Endodermal cell (in vitro differentiated cells): ENCODE measurements around the gene SYNPR. TPM values are rescaled to one million over a fixed set of nuclear protein-coding genes. Genes with fewer than 3 reads are reported as not detected.

Source experiments
- DNase-seq: peaks from one replicate; pipeline ENCODE4 v3.0.0-alpha.2; 2017
- H3K27ac ChIP-seq: 2 replicates; pipeline ENCODE4 v1.5.1; 2013; ENCODE audit warnings: mild to moderate bottlenecking, low read depth, low read length, moderate library complexity
- H3K27me3 ChIP-seq: 2 replicates; pipeline ENCODE4 v1.6.1; 2013; ENCODE audit warnings: mild to moderate bottlenecking, low read length, moderate library complexity; ENCODE audit not compliant: insufficient read depth, control insufficient read depth, poor library complexity, severe bottlenecking
- H3K36me3 ChIP-seq: 2 replicates; pipeline ENCODE4 v1.7.0; 2013; ENCODE audit warnings: mild to moderate bottlenecking, low read length, moderate library complexity; ENCODE audit not compliant: control insufficient read depth, insufficient read depth
- H3K4me1 ChIP-seq: one replicate; pipeline ENCODE4 v1.7.0; 2013; ENCODE audit warnings: low read length; ENCODE audit not compliant: control insufficient read depth, insufficient read depth
- H3K4me3 ChIP-seq: 2 replicates; pipeline ENCODE4 v1.5.1; 2013; ENCODE audit warnings: mild to moderate bottlenecking, low read length, moderate library complexity
- H3K9ac ChIP-seq: 2 replicates; pipeline ENCODE4 v1.6.1; 2013; ENCODE audit warnings: mild to moderate bottlenecking, low read length, moderate library complexity; ENCODE audit not compliant: poor library complexity, severe bottlenecking; ENCODE audit errors: extremely low read depth
- H3K9me3 ChIP-seq: 2 replicates; pipeline ENCODE4 v1.6.1; 2013; ENCODE audit warnings: mild to moderate bottlenecking, low read length, moderate library complexity; ENCODE audit not compliant: control insufficient read depth
- H3K27ac Mint-ChIP-seq: 2 replicates; pipeline ENCODE4 v1.8.0; 2020; ENCODE audit warnings: mixed read lengths
- H3K27me3 Mint-ChIP-seq: 2 replicates; pipeline ENCODE4 v1.8.0; 2021; ENCODE audit warnings: mild to moderate bottlenecking, mixed read lengths; ENCODE audit not compliant: insufficient read depth
- H3K36me3 Mint-ChIP-seq: 2 replicates; pipeline ENCODE4 v1.8.0; 2020; ENCODE audit warnings: low read depth, mixed read lengths
- H3K4me1 Mint-ChIP-seq: 2 replicates; pipeline ENCODE4 v1.8.0; 2020; ENCODE audit warnings: mixed read lengths
- H3K4me3 Mint-ChIP-seq: 2 replicates; pipeline ENCODE4 v1.8.0; 2020; ENCODE audit warnings: mild to moderate bottlenecking, moderate library complexity, mixed read lengths
- H3K9me3 Mint-ChIP-seq: 2 replicates; pipeline ENCODE4 v1.8.0; 2020; ENCODE audit warnings: mild to moderate bottlenecking, mixed read lengths
- WGBS, 2 experiments: methylation state at CpG; one replicate each; pipeline versions ENCODE4 v1.1.5 to v1.1.7; 2013; ENCODE audit warnings: missing lambda C conversion rate in 2 of 2, mixed read lengths in 1 of 2; ENCODE audit not compliant: insufficient coverage in 1 of 2, insufficient read length in 1 of 2; 5-methylcytosine and 5-hydroxymethylcytosine counted together
- total RNA-seq, 2 donors: library from RNA; stranded (reverse); fragmentation: NEBNext Ultra II Directional in 1 of 2; extraction: Animal tissue kit (Norgen Biotek cat#: 25700) in 1 of 2; gene quantifications; 2 replicates in 1 of 2; 3 replicates in 1 of 2; pipeline ENCODE4 v1.2.1, GENCODE V29; 2021
- TF ChIP-seq, protein P1 (sequence below): fragments of 200-600 bp; sonication (generic); conservative IDR thresholded peaks from 2 replicates; pipeline ENCODE4 v1.5.0; 2021; ENCODE audit warnings: antibody characterized with exemption, mild to moderate bottlenecking

SYNPR gene
- total RNA-seq, 2 donors from 2014 or later = not detected

DNA sequence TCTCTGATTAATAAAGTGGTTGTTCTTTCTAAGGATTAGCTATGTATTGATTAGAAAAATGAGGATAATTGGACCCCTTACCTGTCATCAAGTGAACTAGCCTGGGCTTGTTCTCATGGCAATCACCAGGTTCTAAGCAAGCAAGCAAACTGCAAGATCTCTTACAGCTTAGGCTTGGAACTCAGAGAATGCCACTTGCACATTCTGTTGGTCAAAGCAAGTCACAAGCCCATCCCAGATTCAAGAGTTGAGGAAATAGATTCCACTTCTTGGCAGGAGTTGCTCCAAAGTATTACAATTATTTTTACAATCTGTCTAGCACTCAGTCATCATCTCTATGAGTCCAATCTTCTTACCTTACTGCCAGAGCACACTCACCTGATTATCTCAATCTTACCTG, 180.3 kb downstream of the SYNPR start:
- H3K27ac ChIP-seq = no peak overlapping the region
- DNase-seq = no peak
- H3K9me3 ChIP-seq = peaks cover 19% of the 10 kb centered on the region
- Mint-ChIP-seq H3K27ac (no peak overlapping the region), H3K4me3 (no peak overlapping the region), H3K4me1 (peaks cover 20% of the 10 kb centered on the region), H3K9me3 (no peaks in the 10 kb centered on the region), H3K27me3 (peaks cover 21% of the 10 kb centered on the region), H3K36me3 (no peaks in the 10 kb centered on the region)
- TF ChIP-seq, protein P1, sequence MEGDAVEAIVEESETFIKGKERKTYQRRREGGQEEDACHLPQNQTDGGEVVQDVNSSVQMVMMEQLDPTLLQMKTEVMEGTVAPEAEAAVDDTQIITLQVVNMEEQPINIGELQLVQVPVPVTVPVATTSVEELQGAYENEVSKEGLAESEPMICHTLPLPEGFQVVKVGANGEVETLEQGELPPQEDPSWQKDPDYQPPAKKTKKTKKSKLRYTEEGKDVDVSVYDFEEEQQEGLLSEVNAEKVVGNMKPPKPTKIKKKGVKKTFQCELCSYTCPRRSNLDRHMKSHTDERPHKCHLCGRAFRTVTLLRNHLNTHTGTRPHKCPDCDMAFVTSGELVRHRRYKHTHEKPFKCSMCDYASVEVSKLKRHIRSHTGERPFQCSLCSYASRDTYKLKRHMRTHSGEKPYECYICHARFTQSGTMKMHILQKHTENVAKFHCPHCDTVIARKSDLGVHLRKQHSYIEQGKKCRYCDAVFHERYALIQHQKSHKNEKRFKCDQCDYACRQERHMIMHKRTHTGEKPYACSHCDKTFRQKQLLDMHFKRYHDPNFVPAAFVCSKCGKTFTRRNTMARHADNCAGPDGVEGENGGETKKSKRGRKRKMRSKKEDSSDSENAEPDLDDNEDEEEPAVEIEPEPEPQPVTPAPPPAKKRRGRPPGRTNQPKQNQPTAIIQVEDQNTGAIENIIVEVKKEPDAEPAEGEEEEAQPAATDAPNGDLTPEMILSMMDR = no peak
- peaks cover 63% of the 10 kb centered on the region for H3K27me3 ChIP-seq
- no peaks in the 10 kb centered on the region for H3K36me3 ChIP-seq
- no peaks in the 10 kb centered on the region for H3K4me1 ChIP-seq
- H3K4me3 ChIP-seq = peak overlapping the region; percentile 36
- no peak overlapping the region for H3K9ac ChIP-seq

DNA sequence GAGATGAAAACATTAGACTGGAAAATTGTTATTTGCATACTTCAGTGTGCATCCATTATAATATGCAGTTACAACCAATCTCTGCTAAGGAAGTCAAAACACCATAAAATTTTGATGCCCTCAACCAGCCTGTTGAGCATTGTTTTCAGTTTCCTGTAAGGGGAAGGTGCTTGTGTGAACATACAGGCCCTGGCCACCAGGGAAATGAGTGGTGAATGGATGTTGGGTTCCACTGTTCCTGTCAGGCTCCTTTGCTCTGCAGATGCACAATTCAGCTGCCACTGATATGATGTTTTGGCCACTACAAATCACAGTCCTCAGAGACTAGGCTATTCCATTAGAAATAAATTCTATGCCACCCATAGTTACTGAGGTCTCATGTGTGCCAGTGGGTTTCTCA, 184.6 kb downstream of the SYNPR start:
- Mint-ChIP-seq H3K36me3 (no peaks in the 10 kb centered on the region), H3K4me3 (no peak overlapping the region), H3K27ac (no peak overlapping the region), H3K9me3 (peaks cover 6% of the 10 kb centered on the region), H3K27me3 (peaks cover 45% of the 10 kb centered on the region), H3K4me1 (no peaks in the 10 kb centered on the region)
- Histone ChIP-seq H3K27ac (no peak overlapping the region), H3K27me3 (peaks cover 91% of the 10 kb centered on the region), H3K4me1 (no peaks in the 10 kb centered on the region), H3K4me3 (no peak overlapping the region), H3K9ac (no peak overlapping the region), H3K9me3 (peaks cover 24% of the 10 kb centered on the region), H3K36me3 (no peaks in the 10 kb centered on the region)
- DNase-seq = no peak
- TF ChIP-seq, protein P1 = peak; percentile 68

GRCh38 chr3:63467392-63467791, 189.3 kb downstream of the SYNPR start:
- Histone ChIP-seq H3K4me1 (peaks cover 3% of the 10 kb centered on the region), H3K9ac (no peak overlapping the region), H3K27me3 (peaks cover 81% of the 10 kb centered on the region), H3K9me3 (peaks cover 10% of the 10 kb centered on the region), H3K27ac (no peak overlapping the region), H3K36me3 (no peaks in the 10 kb centered on the region), H3K4me3 (no peak overlapping the region)
- Mint-ChIP-seq H3K27me3 (peaks cover 54% of the 10 kb centered on the region), H3K9me3 (peaks cover 9% of the 10 kb centered on the region), H3K4me1 (peaks cover 15% of the 10 kb centered on the region), H3K27ac (no peak overlapping the region), H3K4me3 (no peak overlapping the region), H3K36me3 (no peaks in the 10 kb centered on the region)
- 90 to 92% methylated on average over 2 to 3 of the region's 3 CpGs for WGBS, 2 experiments
- TF ChIP-seq, protein P1 = no peak
- no peak for DNase-seq
